Loucy (cell line): ENCODE results near the gene MAP7.

Source experiments
- H2AFZ ChIP-seq: fragments of 200-600 bp; sonication (generic); 2 replicates; pipeline ENCODE4 v1.6.0; 2016; ENCODE audit warnings: antibody characterized with exemption, mild to moderate bottlenecking, low read length, moderate library complexity
- H3F3A ChIP-seq: fragments of 200-600 bp; 2 replicates; pipeline ENCODE4 v1.6.0; 2016; ENCODE audit warnings: antibody characterized with exemption, low read depth, mild to moderate bottlenecking
- H3K27me3 ChIP-seq: fragments of 200-600 bp; sonication (generic); 2 replicates; pipeline ENCODE4 v1.6.1; 2014; ENCODE audit warnings: low read length, mild to moderate bottlenecking; ENCODE audit not compliant: insufficient read depth, poor library complexity, severe bottlenecking
- H3K36me3 ChIP-seq: fragments of 200-600 bp; sonication (generic); 2 replicates; pipeline ENCODE4 v1.6.1; 2016; ENCODE audit warnings: low read length; ENCODE audit not compliant: insufficient read depth
- H3K4me1 ChIP-seq: fragments of 200-600 bp; sonication (generic); 2 replicates; pipeline ENCODE4 v1.5.1; 2014; ENCODE audit warnings: low read length, mild to moderate bottlenecking; ENCODE audit not compliant: insufficient read depth, poor library complexity, severe bottlenecking
- H3K4me2 ChIP-seq: fragments of 200-600 bp; sonication (generic); 2 replicates; pipeline ENCODE4 v1.6.0; 2014; ENCODE audit warnings: antibody characterized with exemption, low read length, low read depth, mild to moderate bottlenecking; ENCODE audit not compliant: poor library complexity, severe bottlenecking
- H3K4me3 ChIP-seq: fragments of 200-600 bp; sonication (generic); 2 replicates; pipeline ENCODE4 v1.5.1; 2014; ENCODE audit warnings: low read length, mild to moderate bottlenecking, mixed read lengths; ENCODE audit not compliant: poor library complexity, severe bottlenecking
- H3K79me2 ChIP-seq: fragments of 200-600 bp; sonication (generic); 2 replicates; pipeline ENCODE4 v1.6.1; 2014; ENCODE audit warnings: low read length; ENCODE audit not compliant: insufficient read depth
- H3K9ac ChIP-seq: fragments of 200-600 bp; sonication (generic); 2 replicates; pipeline ENCODE4 v1.6.0; 2014; ENCODE audit warnings: mild to moderate bottlenecking, low read depth, low read length, moderate library complexity; ENCODE audit not compliant: poor library complexity, severe bottlenecking
- H3K9me2 ChIP-seq: fragments of 200-600 bp; sonication (generic); replicated peaks from 2 replicates; pipeline ENCODE4 v1.6.1; 2016; ENCODE audit warnings: low read depth, low read length, mixed read lengths
- H3K9me3 ChIP-seq: fragments of 200-600 bp; sonication (generic); 2 replicates; pipeline ENCODE4 v1.6.1; 2014; ENCODE audit warnings: mild to moderate bottlenecking, antibody characterized with exemption, low read length, low read depth; ENCODE audit not compliant: insufficient read depth
- H4K20me1 ChIP-seq: fragments of 200-600 bp; sonication (generic); 2 replicates; pipeline ENCODE4 v1.6.0; 2014; ENCODE audit warnings: antibody characterized with exemption, low read length, mild to moderate bottlenecking; ENCODE audit not compliant: insufficient read depth, poor library complexity, severe bottlenecking
- EZH2phosphoT487 ChIP-seq: fragments of 200-600 bp; IDR thresholded peaks from 2 replicates; pipeline ENCODE4 v1.6.1; 2018; ENCODE audit warnings: antibody characterized with exemption, mild to moderate bottlenecking, moderate library complexity, borderline replicate concordance
- TF ChIP-seq, protein P1 (sequence below): fragments of 200-600 bp; sonication (generic); conservative IDR thresholded peaks from 2 replicates; pipeline ENCODE4 v1.5.1; 2014; ENCODE audit warnings: mild to moderate bottlenecking, antibody characterized with exemption, low read length

The MAP7 gene

DNA sequence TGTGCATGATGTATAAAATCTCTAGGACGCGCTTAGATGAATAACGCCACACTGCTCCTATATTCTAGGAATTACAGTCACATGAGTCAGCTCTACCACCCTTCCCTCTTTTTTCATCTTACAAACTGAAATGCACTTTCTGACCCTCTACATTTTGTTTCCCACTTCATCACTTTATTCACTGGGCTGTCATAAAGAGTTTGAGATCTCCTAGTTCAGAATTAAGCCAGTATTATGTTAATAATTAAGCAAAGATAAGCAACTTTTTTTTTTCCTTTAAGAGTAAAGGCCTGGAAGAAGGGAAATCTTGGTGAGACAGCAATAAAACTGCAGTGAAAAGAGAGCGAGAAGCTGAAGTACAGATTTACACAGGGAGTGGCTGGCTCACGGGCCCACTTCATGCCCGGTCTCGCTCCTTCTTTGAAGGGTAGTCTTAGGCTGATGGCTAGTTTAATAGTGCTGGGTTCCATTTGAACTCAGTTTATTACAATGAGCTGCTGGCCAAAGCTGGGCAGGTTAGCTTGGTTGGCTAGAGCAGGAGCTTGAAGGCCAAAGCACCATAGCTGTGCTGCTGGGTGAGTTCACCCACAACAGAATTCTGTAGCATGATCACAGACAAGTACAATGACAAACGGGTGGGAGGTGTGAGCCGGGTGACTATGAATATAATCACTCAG, 110.6 kb downstream of the MAP7 start:
- H3K36me3 ChIP-seq: no peaks in the 10 kb centered on the region
- no peaks in the 10 kb centered on the region for H3K27me3 ChIP-seq
- H4K20me1 ChIP-seq: no peaks in the 10 kb centered on the region
- no peak overlapping the region for H3K4me2 ChIP-seq
- no peak for TF ChIP-seq EZH2phosphoT487
- TF ChIP-seq, protein P1, sequence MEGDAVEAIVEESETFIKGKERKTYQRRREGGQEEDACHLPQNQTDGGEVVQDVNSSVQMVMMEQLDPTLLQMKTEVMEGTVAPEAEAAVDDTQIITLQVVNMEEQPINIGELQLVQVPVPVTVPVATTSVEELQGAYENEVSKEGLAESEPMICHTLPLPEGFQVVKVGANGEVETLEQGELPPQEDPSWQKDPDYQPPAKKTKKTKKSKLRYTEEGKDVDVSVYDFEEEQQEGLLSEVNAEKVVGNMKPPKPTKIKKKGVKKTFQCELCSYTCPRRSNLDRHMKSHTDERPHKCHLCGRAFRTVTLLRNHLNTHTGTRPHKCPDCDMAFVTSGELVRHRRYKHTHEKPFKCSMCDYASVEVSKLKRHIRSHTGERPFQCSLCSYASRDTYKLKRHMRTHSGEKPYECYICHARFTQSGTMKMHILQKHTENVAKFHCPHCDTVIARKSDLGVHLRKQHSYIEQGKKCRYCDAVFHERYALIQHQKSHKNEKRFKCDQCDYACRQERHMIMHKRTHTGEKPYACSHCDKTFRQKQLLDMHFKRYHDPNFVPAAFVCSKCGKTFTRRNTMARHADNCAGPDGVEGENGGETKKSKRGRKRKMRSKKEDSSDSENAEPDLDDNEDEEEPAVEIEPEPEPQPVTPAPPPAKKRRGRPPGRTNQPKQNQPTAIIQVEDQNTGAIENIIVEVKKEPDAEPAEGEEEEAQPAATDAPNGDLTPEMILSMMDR: no peak
- H3K9me3 ChIP-seq: no peaks in the 10 kb centered on the region
- H3K4me1 ChIP-seq: no peaks in the 10 kb centered on the region
- H3K9ac ChIP-seq: no peak overlapping the region
- no peaks in the 10 kb centered on the region for H3K9me2 ChIP-seq
- no peaks in the 10 kb centered on the region for H3F3A ChIP-seq
- no peak overlapping the region for H3K4me3 ChIP-seq
- H3K79me2 ChIP-seq: no peaks in the 10 kb centered on the region
- no peak overlapping the region for H2AFZ ChIP-seq

DNA sequence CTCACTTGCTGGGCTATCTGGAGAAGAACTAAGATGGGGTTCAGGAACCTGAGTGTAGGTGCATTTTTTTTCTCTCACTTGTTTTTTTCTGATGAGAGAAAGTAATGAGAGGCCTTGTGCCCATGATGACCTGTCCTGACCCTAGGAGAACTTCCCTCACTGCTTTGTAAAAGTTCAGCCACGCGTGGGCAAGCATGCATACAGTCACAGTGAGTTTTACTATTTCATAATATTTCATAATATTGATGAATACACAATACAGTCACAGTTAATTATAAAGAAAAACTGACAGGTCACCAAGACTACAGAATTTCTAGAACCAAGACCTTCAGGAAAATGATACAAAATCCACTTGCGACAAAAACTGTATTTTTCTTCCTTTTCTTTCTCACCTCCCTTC, 111.8 kb downstream of the MAP7 start:
- Histone ChIP-seq H3F3A (no peaks in the 10 kb centered on the region), H3K9me2 (no peaks in the 10 kb centered on the region), H3K79me2 (no peaks in the 10 kb centered on the region), H3K9me3 (no peaks in the 10 kb centered on the region), H3K36me3 (no peaks in the 10 kb centered on the region), H3K9ac (no peak overlapping the region), H2AFZ (no peak overlapping the region), H3K4me1 (no peaks in the 10 kb centered on the region), H3K4me3 (no peak overlapping the region), H3K27me3 (no peaks in the 10 kb centered on the region), H3K4me2 (no peak overlapping the region), H4K20me1 (no peaks in the 10 kb centered on the region)
- TF ChIP-seq EZH2phosphoT487: no peak
- TF ChIP-seq, protein P1: no peak

DNA sequence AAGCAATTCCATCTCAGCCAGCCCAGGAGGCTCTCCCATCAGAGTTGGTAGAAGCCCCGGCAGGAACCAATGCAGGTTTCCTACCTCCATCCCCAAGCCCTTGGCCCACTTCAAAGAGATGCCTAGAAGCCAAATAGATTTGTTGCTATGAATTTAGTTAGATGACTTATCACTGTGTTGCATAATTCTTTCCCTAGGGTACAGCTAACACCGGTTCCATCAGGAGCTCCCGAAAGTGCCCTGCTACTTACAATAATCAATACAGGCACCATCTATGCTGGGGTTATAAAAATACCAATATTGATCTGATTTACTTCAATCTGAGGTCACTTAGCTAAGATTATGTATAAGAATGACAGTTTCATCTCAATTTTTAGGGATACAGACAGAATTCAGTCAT, 113.0 kb downstream of the MAP7 start:
- no peaks in the 10 kb centered on the region for H3F3A ChIP-seq
- no peaks in the 10 kb centered on the region for H3K9me2 ChIP-seq
- no peaks in the 10 kb centered on the region for H4K20me1 ChIP-seq
- H3K4me2 ChIP-seq: no peak overlapping the region
- no peak overlapping the region for H2AFZ ChIP-seq
- no peak overlapping the region for H3K4me3 ChIP-seq
- H3K4me1 ChIP-seq: no peaks in the 10 kb centered on the region
- no peaks in the 10 kb centered on the region for H3K9me3 ChIP-seq
- no peak overlapping the region for H3K9ac ChIP-seq
- H3K27me3 ChIP-seq: no peaks in the 10 kb centered on the region
- H3K79me2 ChIP-seq: no peaks in the 10 kb centered on the region
- TF ChIP-seq, protein P1: no peak
- TF ChIP-seq EZH2phosphoT487: no peak
- H3K36me3 ChIP-seq: no peaks in the 10 kb centered on the region
